GM12873 (cell line): ENCODE data around the gene BCKDK.

Experiments used
- CTCF ChIP-seq: IDR thresholded peaks from 2 replicates; pipeline ENCODE4 v1.5.1; 2012; ENCODE audit warnings: low read depth, mild to moderate bottlenecking, moderate library complexity, low read length, control low read depth; ENCODE audit not compliant: insufficient read depth; ENCODE audit errors: missing control alignments

Gene BCKDK

GRCh38 chr16:31136287-31136662, 28.1 kb downstream of the BCKDK start:
- no peak for TF ChIP-seq CTCF

GRCh38 chr16:31138621-31139578, 30.7 kb downstream of the BCKDK start:
- no peak for TF ChIP-seq CTCF

- no peak for TF ChIP-seq CTCF
Observed at GRCh38 chr16:31141489-31142108, 33.4 kb downstream of the BCKDK start.

- peak; percentile 90 for TF ChIP-seq CTCF
Observed at GRCh38 chr16:31142109-31143010, 34.2 kb downstream of the BCKDK start.

GRCh38 chr16:31143011-31143693, 35.0 kb downstream of the BCKDK start:
- TF ChIP-seq CTCF, result no peak

- TF ChIP-seq CTCF, result peak; percentile 14
Observed at GRCh38 chr16:31143694-31144148, 35.5 kb downstream of the BCKDK start.
